Activated CD4-positive, alpha-beta T cell treated with anti-CD3 and anti-CD28 coated beads, Interleukin-2, amount 10 ng/mL, durations not matched to agents 24 days and 14 days (primary cell): ENCODE measurements around the gene BPIFA1. TPM values are rescaled to one million over a fixed set of nuclear protein-coding genes. Genes with fewer than 3 reads are reported as not detected.

Experiments used
- DNase-seq: peaks from one replicate; pipeline ENCODE4 v3.0.0; 2022
- H3K27ac Mint-ChIP-seq: one replicate; pipeline ENCODE4 v1.8.0; 2022; ENCODE audit warnings: mild to moderate bottlenecking, mixed read lengths
- H3K27me3 Mint-ChIP-seq: one replicate; pipeline ENCODE4 v1.8.0; 2022; ENCODE audit warnings: mixed read lengths
- H3K36me3 Mint-ChIP-seq: one replicate; pipeline ENCODE4 v1.8.0; 2022; ENCODE audit warnings: low read depth, mild to moderate bottlenecking, mixed read lengths
- H3K4me1 Mint-ChIP-seq: one replicate; pipeline ENCODE4 v1.8.0; 2021; ENCODE audit warnings: mixed read lengths
- H3K4me3 Mint-ChIP-seq: one replicate; pipeline ENCODE4 v1.8.0; 2022; ENCODE audit warnings: mild to moderate bottlenecking, moderate library complexity, mixed read lengths
- H3K9me3 Mint-ChIP-seq: one replicate; pipeline ENCODE4 v1.8.0; 2021; ENCODE audit warnings: mixed read lengths
- intact Hi-C: fragments of 100-400 bp; cut with micrococcal nuclease; formaldehyde crosslinking; loops from one replicate; pipeline ENCODE4 v1.15.1; 2023
- total RNA-seq: library from RNA; stranded (reverse); gene quantifications from 2 replicates; pipeline ENCODE4 v1.2.3, GENCODE V29; 2022

Gene BPIFA1
- total RNA-seq, 1 donor from 2014 or later, result not detected

DNA sequence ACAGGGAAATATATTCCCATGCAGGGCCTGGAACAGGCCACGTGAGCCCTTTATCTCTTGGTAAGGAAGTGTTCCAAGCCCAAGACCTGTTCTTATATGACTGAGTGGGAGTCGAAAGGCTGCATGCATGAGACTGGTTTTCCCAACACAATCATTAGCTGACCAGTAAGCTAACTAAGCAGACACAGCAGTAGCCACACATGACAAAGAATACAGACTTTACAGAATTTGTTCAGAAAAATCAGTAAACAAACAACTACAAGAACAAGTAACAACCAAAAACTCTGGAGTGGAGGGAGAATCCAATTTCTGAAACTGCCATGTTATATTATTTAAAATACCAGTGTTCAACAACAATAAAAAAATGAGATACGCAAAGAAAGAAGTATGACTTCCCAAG is 16.7 kb downstream of the BPIFA1 start:
- intact Hi-C loops, result no loop called here
- Mint-ChIP-seq H3K27me3 (peaks cover 10% of the 10 kb centered on the region), H3K9me3 (no peaks in the 10 kb centered on the region), H3K27ac (no peak overlapping the region), H3K4me3 (no peak overlapping the region), H3K36me3 (no peaks in the 10 kb centered on the region), H3K4me1 (no peaks in the 10 kb centered on the region)
- DNase-seq, result no peak

DNA sequence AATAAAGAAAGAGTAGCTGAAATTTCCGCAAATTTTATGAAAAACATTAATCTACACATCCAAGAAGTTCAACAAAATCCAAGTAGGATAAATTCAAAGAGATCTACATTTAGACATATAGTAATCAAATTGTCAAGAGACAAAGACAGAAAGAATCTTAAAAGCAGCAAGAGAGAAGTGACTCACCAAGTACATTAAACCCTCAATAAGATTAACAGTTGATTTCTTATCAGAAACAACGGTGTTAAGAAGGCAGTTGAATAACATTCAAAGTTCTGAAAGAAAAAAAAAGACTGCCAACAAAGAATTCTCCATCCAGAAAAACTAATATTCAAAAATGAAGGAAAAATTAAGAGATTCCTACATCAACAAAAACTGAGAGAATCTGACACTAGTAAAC is 19.2 kb downstream of the BPIFA1 start:
- H3K9me3 Mint-ChIP-seq, result no peaks in the 10 kb centered on the region
- H3K4me3 Mint-ChIP-seq, result no peak overlapping the region
- H3K36me3 Mint-ChIP-seq, result no peaks in the 10 kb centered on the region
- intact Hi-C loops, result no loop called here
- no peak overlapping the region for H3K27ac Mint-ChIP-seq
- peaks cover 14% of the 10 kb centered on the region for H3K27me3 Mint-ChIP-seq
- no peak for DNase-seq
- H3K4me1 Mint-ChIP-seq, result no peaks in the 10 kb centered on the region

DNA sequence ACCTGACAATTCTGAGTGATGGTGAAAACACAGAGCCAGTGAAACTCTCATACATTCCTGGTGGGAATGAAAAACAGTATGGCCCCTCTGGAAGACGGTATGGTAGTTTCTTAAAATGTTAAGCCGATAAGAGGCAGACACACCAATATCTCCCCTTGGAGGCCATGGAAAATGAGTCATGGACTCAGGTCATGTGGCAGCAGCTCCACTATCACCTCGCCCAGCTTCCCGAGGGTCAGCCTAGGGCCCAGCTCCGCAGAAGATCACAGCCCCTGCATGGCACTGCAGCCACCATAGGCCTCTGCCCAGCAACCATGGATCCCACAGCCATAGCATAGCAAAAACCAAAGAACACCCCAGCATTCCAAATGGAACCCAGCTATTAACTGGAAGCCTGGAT is 21.4 kb downstream of the BPIFA1 start:
- DNase-seq, result no peak
- no peaks in the 10 kb centered on the region for H3K4me1 Mint-ChIP-seq
- H3K9me3 Mint-ChIP-seq, result no peaks in the 10 kb centered on the region
- peaks cover 23% of the 10 kb centered on the region for H3K27me3 Mint-ChIP-seq
- no peak overlapping the region for H3K4me3 Mint-ChIP-seq
- no peaks in the 10 kb centered on the region for H3K36me3 Mint-ChIP-seq
- intact Hi-C loops, result no loop called here
- no peak overlapping the region for H3K27ac Mint-ChIP-seq

DNA sequence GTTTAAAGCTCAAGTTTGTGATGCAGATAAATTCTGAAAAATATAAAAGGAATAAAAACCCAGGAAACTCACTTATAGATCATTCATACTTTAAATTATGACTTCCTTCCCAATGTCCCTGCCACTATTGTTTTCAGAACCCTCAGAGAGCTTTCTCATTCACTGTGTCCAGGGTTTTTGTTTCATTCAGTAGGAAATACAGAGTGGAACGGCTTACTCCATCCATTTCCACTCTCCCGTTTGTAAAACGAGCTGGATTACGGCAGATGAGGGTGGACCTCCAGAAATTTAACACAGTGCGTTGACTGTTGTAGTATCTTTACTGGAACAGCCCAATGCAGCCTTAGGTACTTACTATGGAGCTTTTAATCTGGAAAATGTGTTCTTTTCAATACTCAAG is 23.6 kb downstream of the BPIFA1 start:
- Mint-ChIP-seq H3K27me3 (peaks cover 21% of the 10 kb centered on the region), H3K36me3 (no peaks in the 10 kb centered on the region), H3K4me1 (no peaks in the 10 kb centered on the region), H3K9me3 (no peaks in the 10 kb centered on the region), H3K4me3 (no peak overlapping the region), H3K27ac (no peak overlapping the region)
- DNase-seq, result no peak
- intact Hi-C loops, result no loop called here

DNA sequence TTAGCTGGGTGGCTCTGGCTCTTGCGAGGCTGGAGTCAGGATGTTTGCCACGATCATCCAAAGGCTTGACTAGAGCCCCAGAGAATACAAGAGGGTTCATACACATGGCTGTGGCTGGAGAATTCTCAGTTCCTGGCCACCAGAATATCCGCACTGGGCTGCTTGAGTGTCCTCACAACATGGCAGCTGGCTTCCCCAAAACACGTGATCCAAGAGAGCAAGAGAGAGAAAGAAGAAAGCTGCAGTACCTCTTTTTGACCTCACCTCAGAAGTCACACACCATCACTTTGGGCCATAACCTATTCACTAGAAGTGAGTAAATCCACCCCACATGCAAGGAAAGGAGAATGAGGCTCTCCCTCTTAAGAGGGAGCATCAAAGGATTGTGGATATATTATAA is 25.7 kb downstream of the BPIFA1 start:
- no peaks in the 10 kb centered on the region for H3K4me1 Mint-ChIP-seq
- no peak overlapping the region for H3K4me3 Mint-ChIP-seq
- H3K27me3 Mint-ChIP-seq, result peaks cover 15% of the 10 kb centered on the region
- no peaks in the 10 kb centered on the region for H3K9me3 Mint-ChIP-seq
- no peaks in the 10 kb centered on the region for H3K36me3 Mint-ChIP-seq
- no peak for DNase-seq
- no peak overlapping the region for H3K27ac Mint-ChIP-seq
- intact Hi-C loops, result no loop called here

DNA sequence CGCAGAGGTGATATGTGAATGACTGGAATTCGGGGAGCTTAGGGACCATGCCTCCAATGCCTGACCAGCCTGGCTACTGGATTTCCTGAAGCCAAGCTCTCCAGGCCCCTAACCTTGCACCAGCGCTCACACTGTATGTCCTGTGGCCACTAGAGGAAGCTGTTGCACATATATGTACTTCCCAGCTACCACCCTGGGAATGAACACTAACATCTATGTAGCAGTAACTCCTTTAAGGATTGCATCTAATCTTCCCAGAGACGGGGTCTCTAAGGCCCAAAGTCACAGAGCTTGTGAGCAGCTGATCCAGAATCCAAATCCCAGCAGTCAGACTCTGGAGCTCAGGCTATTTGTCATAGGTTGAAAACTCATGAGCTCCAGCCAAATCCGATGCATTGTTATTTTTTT is 26.9 kb downstream of the BPIFA1 start:
- H3K27ac Mint-ChIP-seq, result no peak overlapping the region
- intact Hi-C loops, result no loop called here
- H3K4me1 Mint-ChIP-seq, result no peaks in the 10 kb centered on the region
- peaks cover 16% of the 10 kb centered on the region for H3K27me3 Mint-ChIP-seq
- DNase-seq, result no peak
- no peaks in the 10 kb centered on the region for H3K36me3 Mint-ChIP-seq
- no peak overlapping the region for H3K4me3 Mint-ChIP-seq
- no peaks in the 10 kb centered on the region for H3K9me3 Mint-ChIP-seq

DNA sequence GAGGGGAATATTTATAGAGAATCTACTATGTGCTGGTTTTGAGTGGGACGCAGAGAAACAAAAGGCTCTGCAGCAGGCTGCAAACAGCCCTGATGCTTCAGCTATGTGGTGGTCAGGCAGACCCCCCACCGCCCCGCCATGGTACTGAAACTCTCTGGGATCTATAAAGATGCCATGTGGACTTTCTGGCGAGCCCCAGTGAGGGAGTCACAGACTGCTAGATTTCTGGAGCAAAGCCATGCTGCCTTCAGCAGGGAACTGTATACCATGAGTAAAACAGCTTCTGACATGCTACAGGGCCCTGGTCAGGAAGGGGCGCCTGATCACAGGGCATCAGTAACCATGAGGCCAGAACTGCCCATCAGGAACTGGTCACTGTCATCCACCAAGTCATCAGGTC is 28.0 kb downstream of the BPIFA1 start:
- Mint-ChIP-seq H3K4me1 (no peaks in the 10 kb centered on the region), H3K27ac (no peak overlapping the region), H3K9me3 (no peaks in the 10 kb centered on the region), H3K4me3 (no peak overlapping the region), H3K36me3 (no peaks in the 10 kb centered on the region), H3K27me3 (peaks cover 21% of the 10 kb centered on the region)
- DNase-seq, result no peak
- intact Hi-C loops, result no loop called here

DNA sequence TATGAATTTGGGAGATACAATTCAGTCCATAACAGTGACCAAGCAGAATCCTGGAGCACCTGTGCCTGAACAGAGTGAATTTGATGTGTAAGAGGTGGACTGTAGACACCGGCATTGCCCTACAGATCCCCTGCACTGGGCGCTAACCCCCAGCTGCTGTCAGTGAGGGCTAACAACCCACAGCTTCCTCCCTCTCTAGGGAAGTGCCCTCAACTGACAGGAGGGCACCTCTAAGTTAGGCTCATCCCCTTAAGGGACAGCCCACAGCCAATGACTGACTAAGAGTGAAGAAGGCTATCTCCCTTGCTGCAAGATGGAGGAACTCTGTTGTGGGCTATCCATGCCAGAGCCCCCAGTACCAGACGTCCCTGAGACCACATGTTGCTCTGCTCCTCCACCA is 31.9 kb downstream of the BPIFA1 start:
- H3K27me3 Mint-ChIP-seq, result peaks cover 11% of the 10 kb centered on the region
- no peak for DNase-seq
- H3K27ac Mint-ChIP-seq, result no peak overlapping the region
- H3K4me3 Mint-ChIP-seq, result no peak overlapping the region
- no peaks in the 10 kb centered on the region for H3K4me1 Mint-ChIP-seq
- intact Hi-C loops, result no loop called here
- no peaks in the 10 kb centered on the region for H3K36me3 Mint-ChIP-seq
- H3K9me3 Mint-ChIP-seq, result no peaks in the 10 kb centered on the region

DNA sequence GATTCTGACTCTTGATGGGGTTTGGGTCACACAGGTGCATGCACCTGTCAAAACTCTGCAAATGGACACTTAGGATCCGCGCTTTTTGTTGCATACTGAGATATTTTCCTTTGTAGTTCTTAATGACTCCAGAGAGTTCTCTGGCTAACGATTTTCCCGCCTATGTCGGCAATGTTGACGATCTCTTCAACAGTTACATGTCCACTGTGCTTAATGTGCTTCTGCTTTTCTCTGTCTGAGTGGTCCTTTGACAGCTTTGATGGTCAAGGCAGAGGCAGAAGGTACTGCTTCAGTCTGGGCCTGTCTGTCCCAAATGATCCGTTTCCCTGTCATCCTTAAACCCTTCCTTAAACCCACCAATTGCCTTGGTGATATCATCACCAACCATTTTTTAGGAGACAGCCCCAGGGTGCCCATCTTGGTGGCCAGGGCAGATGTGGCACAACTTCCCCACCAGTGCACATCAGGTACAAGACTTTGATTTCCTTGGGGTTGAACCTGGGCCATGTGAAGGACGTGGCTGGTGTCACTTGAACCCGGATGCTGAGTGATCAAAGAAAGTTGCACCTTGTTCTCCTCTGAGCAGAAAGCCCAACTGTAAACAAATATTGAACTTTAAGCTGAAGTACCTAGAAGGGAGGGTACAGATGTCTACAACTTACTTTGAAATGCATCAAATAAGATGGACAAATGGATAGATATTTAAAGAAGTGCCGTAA is 36.5 kb downstream of the BPIFA1 start:
- no peak for DNase-seq
- H3K36me3 Mint-ChIP-seq, result no peaks in the 10 kb centered on the region
- no peak overlapping the region for H3K27ac Mint-ChIP-seq
- H3K27me3 Mint-ChIP-seq, result peaks cover 11% of the 10 kb centered on the region
- no peaks in the 10 kb centered on the region for H3K4me1 Mint-ChIP-seq
- no peak overlapping the region for H3K4me3 Mint-ChIP-seq
- no peaks in the 10 kb centered on the region for H3K9me3 Mint-ChIP-seq
- intact Hi-C loops, result no loop called here

DNA sequence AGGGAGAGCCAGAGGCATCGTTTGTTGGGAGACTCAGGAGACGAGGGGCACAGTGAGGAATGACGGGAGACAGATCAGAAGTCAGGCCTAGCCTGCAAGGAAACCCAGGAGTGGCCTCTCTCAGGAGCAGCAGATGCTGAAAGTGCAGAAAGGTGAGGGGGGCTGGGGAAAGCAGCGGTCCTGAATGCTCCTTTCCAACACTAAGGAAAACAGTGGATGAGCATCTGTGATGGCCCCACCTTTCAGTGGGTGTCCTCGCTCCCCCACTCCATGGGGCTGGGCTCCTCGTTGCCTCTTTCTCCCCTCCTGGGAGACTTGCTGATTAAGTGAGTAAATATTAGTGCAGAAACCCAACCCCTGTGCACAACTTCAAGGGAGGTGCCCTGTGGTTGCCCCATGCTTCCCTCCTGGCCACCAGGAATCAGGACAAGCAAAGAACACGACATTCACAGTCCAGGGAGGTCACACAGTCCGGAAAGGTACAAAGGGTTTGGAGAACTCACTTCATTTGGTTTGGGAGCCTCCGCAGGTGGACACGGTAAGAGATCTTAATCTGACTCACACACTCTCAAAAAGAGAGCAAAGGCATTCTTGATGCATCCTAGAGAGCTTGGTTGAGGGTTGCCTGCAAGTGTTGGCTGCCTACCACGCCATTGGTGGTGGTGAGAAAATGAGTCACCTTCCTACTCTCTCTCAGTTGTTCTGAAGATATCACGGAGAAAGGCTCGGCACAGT is 37.5 kb downstream of the BPIFA1 start:
- DNase-seq, result no peak
- intact Hi-C loops, result no loop called here
- Mint-ChIP-seq H3K4me3 (no peak overlapping the region), H3K9me3 (no peaks in the 10 kb centered on the region), H3K36me3 (no peaks in the 10 kb centered on the region), H3K4me1 (no peaks in the 10 kb centered on the region), H3K27ac (no peak overlapping the region), H3K27me3 (peaks cover 5% of the 10 kb centered on the region)

DNA sequence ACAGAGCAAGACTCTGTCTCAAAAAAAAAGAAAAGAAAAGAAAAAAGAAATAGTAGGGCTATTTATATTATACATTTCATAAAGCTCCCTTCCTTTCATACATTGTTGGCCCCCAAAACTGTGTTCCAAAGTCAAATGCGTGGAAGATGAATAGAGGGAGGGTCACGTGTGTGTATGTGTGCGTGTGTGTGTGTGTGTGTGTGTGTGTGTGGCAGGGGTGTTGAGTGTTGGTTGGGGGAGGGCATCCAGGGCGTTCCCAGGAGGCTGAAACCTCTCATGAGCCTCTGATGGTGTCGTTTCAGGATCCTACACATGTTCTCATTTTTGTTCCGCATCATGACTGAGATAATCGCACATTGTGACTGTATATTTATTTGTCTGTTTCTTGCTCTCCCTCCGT is 39.4 kb downstream of the BPIFA1 start:
- Mint-ChIP-seq H3K27me3 (peaks cover 6% of the 10 kb centered on the region), H3K27ac (no peak overlapping the region), H3K4me1 (no peaks in the 10 kb centered on the region), H3K9me3 (no peaks in the 10 kb centered on the region), H3K36me3 (no peaks in the 10 kb centered on the region), H3K4me3 (no peak overlapping the region)
- no peak for DNase-seq
- intact Hi-C loops, result no loop called here

DNA sequence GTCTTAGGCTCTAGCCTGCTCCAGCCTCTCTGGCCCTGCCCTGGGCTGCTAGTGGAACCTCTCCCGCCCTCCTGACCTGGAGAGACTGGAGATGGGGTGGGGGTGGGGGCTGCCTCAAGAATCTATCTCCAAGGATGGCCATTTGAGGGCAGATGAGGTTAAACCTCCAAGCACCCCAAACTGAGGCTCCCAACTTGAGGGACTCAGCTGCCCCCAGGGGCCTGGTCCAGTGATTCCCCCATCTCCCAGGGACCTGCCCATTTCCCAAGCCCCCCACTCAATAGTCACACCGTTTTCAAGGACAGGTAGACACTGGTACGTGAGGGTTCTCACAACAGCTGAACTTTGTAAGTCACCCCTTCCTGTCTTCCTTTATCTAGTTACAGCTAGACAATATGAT is 40.1 kb downstream of the BPIFA1 start:
- H3K4me3 Mint-ChIP-seq, result no peak overlapping the region
- no peak for DNase-seq
- H3K4me1 Mint-ChIP-seq, result no peaks in the 10 kb centered on the region
- intact Hi-C loops, result no loop called here
- peaks cover 6% of the 10 kb centered on the region for H3K27me3 Mint-ChIP-seq
- no peaks in the 10 kb centered on the region for H3K9me3 Mint-ChIP-seq
- H3K27ac Mint-ChIP-seq, result no peak overlapping the region
- H3K36me3 Mint-ChIP-seq, result no peaks in the 10 kb centered on the region

DNA sequence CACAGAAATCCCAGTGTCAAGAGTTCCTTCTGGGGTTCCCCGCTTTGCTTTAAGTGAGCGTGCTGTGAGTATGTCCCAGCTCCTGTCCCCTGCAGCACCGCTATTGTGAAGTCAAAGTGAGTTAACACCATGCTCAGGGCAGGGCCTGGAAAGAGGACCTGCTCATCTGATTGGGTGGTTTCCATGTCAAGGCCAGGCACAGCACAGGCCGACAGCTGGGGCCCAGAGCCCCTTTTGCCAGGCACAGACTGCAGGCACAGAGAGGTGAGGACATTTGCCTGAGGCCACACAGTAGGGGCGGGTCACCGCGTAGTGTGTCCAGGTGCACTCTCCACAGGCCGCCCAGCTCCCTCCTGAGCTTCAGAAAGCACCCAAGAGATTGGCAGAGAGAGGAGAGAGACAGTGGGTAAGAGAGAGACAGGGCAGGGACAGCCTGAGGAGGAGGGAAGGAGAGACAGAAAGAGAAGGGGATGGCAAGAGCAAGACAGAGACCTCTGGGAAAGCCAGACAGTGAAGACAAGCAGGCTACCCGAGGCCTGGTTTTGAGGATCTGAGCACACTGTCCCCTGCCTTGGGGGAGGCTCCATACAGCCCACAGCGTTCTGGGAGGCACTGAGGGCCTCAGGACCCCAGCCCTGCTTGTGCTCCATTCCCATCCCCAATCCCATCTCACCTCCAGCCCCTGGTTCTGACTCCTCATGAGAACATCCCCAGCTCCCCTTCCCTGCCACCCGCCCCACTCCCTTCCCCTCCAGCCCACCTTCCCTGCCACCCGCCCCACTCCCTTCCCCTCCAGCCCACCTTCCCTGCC is 40.7 kb downstream of the BPIFA1 start:
- Mint-ChIP-seq H3K4me1 (no peaks in the 10 kb centered on the region), H3K27ac (no peak overlapping the region), H3K27me3 (peaks cover 6% of the 10 kb centered on the region), H3K9me3 (no peaks in the 10 kb centered on the region), H3K36me3 (no peaks in the 10 kb centered on the region), H3K4me3 (no peak overlapping the region)
- DNase-seq, result no peak
- intact Hi-C loops, result no loop called here
